Endometrial microvascular endothelial cells (primary cell): Measurements from ENCODE around the gene FEV. TPM values are rescaled to one million over a fixed set of nuclear protein-coding genes. Genes with fewer than 3 reads are reported as not detected.
"Not testable (repeated sequence)": the region's sequence is repeated elsewhere in the genome, so short reads cannot be mapped to it uniquely, and the experiment has no call there.

Experiments used
- in situ Hi-C: cut with HindIII; loops from 2 replicates; pipeline ENCODE4 v1.10.0; 2017; ENCODE audit warnings: low sequenced_read_pairs, low pct_unique_long_range_greater_than_20kb; ENCODE audit errors: inconsistent ontology term
- total RNA-seq: library from RNA; depleted of rRNA; stranded (reverse); fragments of >200 nt; gene quantifications from one replicate; pipeline ENCODE4 v1.2.3, GENCODE V29; 2015; ENCODE audit errors: inconsistent ontology term

FEV gene
- total RNA-seq, 1 donor from 2014 or later, result not detected

DNA sequence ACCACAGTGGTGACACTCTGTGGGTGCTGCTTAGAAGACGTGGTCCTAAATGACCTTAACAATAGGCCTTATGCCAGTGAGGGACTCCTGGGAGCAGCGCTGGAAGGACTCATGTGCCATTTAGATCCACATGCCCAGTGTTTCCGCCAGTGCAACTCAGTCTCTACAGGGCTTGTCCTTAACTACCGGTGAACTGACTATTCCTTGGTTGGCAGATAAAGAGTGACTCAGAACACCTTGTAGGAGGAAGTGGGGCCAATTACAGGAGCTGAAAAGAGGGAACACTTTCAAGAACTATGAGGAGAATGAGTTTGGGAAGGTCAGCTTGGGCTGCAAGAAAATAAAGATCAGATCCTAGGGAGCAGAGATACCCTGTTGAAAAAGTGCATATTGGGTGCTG is 27.3 kb downstream of the FEV start:
- in situ Hi-C loops, result no loop called here

DNA sequence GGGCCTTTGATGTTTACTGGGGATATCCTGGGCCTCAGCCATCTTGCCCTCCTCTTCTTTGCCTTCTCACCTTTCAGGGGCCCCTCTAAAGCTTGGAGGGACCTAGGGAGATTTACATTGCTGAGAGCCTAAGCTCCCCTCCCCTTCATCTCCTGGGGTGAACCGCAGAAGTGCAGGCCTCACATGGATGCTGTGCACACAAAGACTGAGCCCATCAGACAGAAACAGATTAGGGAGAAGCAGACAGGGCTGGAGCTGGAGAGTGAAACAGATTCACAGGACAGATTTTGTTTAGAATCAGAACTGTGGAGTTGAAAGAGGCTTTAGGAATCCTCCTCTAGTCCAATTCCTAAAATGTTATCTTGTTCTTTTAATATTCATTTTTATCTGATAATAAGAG is 28.9 kb downstream of the FEV start:
- in situ Hi-C loops, result no loop called here

DNA sequence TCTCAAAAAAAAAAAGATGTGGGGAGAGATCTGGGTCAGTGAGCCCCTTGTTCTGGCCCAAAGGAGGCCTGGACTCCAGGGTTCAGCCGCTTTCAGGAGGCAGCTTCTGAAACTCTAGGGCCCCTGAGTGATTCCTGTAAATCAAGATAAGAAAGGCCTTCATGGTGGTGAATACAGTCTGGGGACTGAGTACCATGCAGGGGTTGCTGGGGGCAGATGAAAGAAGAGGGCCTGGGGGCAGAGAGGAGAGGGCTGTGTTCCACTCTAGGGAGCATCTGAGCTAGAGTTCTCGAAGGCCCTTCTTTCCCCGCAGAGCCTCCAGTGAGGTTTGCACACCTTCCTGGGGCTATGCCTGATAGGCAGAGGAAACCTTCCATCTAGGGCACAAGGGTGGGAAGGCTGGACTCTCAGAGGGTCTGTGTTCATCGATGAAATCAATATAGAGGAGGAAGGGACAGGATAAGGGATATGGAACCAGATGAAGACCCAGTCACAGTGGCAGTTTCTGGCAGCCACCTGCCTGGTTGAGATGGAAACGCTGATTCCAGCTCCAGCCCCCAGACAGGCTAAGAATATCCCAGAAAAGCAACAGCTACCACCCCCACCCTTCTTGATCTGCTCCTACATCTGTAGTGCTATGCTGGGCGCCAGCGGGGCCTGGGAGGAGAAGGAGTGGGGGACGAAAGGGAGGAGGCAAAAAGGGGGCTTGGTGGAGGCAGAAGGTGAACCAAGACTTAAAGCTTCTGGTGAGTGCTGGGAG is 30.3 kb downstream of the FEV start:
- in situ Hi-C loops, result no loop called here

DNA sequence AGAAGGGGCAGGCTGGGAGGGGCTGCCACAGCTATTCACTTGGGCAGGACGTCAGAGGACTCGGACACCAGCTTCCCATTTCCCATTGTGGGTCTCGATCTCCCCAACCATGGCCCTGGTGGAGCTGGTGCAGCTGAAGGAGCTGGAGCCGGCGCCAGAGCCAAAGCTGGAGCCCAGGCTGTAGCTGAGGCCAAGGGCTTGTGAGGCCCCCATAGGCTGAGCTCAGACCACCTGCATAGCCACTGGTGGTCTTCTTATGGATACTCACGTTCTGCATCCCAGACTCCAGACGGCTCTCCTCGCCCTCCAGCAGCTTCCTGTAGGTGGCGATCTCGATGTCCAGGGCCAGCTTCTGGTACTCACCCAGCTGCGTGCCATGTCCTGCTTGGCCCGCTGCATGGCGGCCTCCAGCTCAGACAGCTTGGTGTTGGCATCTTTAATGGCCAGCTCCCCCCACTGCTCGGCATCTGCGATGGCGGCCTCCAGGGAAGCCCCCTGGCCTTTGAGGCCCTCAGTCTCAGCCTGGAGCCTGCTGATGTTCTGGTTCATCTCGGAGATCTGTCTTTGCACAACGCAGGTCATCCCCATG is 31.5 kb downstream of the FEV start:
- in situ Hi-C loops, result no loop called here

DNA sequence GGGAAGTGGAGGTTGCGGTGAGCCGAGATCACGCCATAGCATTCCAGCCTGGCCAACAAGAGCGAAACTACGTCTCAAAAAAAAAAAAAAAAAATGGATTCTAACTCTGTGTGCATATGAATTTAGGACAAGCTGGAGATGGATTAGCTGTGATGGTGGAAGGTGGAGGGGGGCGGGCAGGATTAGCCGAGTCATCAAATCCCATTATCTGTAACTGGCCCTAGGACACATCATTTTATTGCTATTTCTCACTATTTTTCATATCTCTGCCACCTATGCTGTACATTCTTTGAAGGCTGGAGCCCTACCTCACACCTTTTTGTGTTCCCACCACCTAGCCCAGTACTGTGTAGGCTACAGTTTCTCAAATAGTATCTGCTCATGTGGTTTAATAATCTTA is 32.8 kb downstream of the FEV start:
- in situ Hi-C loops, result no loop called here

DNA sequence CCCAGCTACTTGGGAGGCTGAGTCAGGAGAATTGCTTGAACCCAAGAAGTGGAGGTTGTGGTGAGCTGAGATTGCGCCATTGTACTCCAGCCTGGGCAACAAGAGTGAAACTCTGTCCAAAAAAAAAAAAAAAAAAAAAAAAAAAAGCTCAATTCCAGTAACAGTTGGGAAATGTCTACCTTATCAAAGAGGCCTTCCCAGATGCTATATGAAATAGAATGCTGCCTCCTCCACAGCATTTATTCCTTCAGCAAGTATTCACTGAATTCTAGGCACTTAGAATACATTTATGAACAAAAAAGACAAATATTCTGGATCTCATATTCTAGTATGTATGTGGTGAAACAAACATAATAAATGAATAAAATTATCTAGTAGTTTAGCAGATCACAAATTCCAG is 38.4 kb downstream of the FEV start:
- in situ Hi-C loops, result no loop called here

DNA sequence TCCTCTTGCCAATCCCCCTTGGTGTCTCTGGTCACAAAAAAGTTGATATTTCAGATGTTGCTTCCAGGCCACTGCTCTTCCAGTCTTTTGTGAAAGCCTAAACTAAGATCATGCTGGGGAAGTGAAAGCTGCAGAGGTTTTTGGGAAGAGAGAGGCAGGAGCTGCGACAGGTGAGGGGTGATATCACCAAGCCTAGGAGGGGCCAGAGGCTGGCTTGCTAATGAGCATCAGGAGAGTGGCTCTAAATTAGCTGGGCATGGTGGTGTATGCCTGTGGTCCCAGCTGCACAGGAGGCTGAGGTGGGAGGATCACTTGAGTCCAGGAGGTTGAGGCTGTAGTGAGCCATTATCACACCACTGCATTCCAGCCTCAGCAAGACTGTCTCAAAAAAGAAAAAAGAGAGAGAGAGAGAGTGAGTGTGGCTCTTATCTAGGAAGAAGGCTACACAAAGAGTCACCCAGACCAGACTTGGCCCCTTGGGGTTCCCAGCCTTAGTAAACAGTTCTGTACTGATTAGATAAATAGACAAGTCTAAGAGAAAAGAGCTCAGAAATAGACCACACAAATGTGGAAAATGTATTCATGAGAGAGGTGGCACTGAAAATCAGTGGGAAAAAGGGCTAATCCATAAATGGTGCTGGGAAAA is 40.1 kb downstream of the FEV start:
- in situ Hi-C loops, result no loop called here

DNA sequence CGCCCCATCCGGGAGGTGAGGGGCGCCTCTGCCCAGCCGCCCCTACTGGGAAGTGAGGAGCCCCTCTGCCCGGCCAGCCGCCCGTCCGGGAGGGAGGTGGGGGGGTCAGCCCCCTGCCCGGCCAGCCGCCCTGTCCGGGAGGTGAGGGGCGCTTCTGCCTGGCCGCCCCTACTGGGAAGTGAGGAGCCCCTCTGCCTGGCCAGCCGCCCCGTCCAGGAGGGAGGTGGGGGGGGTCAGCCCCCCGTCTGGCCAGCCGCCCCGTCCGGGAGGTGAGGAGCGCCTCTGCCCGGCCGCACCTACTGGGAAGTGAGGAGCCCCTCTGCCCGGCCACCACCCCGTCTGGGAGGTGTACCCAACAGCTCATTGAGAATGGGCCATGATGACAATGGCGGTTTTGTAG is 53.2 kb downstream of the FEV start:
- in situ Hi-C loops, result not testable (repeated sequence)

Other genes with a start within 250 kb of the FEV start
- gene CYP27A1, start 203.0 kb downstream of the FEV start, total RNA-seq, result 5.9 TPM
- not detected for gene PRKAG3, start 153.4 kb downstream of the FEV start, total RNA-seq
- not detected for gene WNT6, start 125.4 kb downstream of the FEV start, total RNA-seq
- not detected for gene WNT10A, start 104.3 kb downstream of the FEV start, total RNA-seq
- gene CDK5R2, start 25.5 kb downstream of the FEV start, total RNA-seq, result not detected
- gene CRYBA2, start 8.2 kb upstream of the FEV start, total RNA-seq, result not detected
- not detected for gene CFAP65, start 56.3 kb upstream of the FEV start, total RNA-seq
- not detected for gene IHH, start 75.7 kb upstream of the FEV start, total RNA-seq
- 25.8 TPM for gene NHEJ1, start 175.6 kb upstream of the FEV start, total RNA-seq
- gene SLC23A3, start 184.8 kb upstream of the FEV start, total RNA-seq, result 0.19 TPM
- gene CNPPD1, start 191.7 kb upstream of the FEV start, total RNA-seq, result 32.7 TPM
- gene RETREG2, start 193.1 kb upstream of the FEV start, total RNA-seq, result 54.4 TPM
- 24.1 TPM for gene ZFAND2B, start 221.6 kb upstream of the FEV start, total RNA-seq
- 24.8 TPM for gene ABCB6, start 233.8 kb upstream of the FEV start, total RNA-seq
- gene ATG9A, start 244.5 kb upstream of the FEV start, total RNA-seq, result 73.2 TPM
- 27.1 TPM for gene ANKZF1, start 244.6 kb upstream of the FEV start, total RNA-seq